HG02571 (cell line): ENCODE measurements around the gene RPS8.
"Not testable (repeated sequence)": the region's sequence is repeated elsewhere in the genome, so short reads cannot be mapped to it uniquely, and the experiment has no call there.

Experiments used
- ATAC-seq: cut with Tn5 transposase; IDR thresholded peaks from one replicate; pipeline ENCODE4 v1.9.1; 2021; ENCODE audit warnings: mild to moderate bottlenecking, moderate library complexity; ENCODE audit not compliant: unreplicated experiment

The RPS8 gene

GRCh38 chr1:44819196-44819607 lies 43.9 kb downstream of the RPS8 start:
- ATAC-seq = peak; percentile 3

DNA sequence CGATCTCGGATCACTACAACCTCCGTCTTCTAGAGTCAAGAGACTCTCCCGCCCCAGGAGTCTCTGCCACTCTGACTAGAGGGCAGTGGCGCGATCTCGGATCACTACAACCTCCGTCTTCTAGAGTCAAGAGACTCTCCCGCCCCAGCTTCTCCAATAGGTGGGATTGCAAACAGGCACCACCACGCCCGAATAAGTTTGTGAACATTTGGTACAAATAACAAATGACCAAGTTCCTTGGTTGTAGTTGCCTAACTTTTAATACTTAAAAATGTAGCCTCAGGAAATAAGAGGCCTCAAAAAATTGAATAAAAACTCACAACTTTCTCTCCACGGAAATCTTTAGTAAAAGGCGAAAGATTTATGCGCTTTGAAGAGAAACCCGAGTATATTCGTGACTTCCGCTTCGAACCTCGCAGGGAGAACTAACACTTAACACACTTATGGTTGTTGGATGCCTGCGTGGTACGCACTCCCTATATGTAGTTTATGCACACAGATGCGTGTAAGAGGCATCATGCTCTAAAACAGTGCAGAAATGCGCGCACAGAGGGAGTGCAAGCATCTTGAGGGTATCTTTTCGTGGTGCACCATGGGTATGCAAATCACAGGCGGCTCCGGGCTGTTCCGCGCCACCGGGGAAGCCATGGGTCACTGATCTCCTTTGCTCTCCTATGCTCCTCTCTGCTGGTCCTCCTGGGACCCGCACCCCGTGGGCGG lies 44.4 kb downstream of the RPS8 start:
- peak; percentile 76 for ATAC-seq

DNA sequence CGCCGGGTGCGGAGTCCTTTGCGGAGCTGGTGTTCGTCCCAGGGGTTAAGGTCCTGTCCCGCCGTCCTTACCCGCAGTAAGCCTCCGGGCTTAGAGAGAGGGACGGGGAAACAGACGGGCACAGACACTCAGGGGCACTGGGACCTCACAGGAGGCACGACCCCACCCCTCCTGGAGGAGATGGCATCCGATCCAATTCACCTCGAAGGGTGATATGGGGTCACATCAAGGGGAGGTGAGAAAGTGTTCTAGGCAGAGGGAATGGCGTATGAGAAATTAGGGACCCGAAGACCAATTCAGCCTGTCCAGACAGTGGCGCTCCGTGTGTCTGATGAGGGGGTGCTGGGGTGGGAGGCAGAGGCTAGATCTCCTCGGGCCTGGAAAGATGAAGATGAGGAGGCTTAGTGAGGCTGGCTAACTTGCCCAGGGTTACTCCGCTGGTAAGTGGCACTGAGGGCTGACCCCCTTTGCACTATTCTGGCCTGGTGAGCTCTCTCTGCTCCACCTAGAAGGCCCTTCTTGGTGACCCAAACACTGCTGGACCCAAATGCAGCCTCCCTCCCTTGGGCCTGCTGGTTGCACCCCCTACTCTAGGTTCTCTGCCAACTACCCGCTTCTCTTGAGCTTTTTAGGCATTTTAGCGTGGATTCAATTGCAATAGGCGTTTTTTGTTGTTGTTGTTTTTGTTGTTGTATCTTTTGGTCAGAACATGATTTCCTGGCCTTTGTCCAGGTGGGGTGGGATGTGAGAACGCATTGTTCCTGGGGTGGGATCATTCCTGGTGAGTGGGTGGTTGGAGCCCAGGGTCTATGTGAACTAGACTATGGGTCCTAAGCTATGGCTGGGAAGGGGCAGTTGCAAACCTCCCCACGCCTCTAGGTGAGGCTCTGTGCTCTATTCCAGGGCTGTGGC lies 45.2 kb downstream of the RPS8 start:
- ATAC-seq = no peak

- ATAC-seq = no peak
These were observed 45.9 kb downstream of the RPS8 start for GRCh38 chr1:44821240-44821715.

GRCh38 chr1:44822131-44822701 lies 46.9 kb downstream of the RPS8 start:
- no peak for ATAC-seq

DNA sequence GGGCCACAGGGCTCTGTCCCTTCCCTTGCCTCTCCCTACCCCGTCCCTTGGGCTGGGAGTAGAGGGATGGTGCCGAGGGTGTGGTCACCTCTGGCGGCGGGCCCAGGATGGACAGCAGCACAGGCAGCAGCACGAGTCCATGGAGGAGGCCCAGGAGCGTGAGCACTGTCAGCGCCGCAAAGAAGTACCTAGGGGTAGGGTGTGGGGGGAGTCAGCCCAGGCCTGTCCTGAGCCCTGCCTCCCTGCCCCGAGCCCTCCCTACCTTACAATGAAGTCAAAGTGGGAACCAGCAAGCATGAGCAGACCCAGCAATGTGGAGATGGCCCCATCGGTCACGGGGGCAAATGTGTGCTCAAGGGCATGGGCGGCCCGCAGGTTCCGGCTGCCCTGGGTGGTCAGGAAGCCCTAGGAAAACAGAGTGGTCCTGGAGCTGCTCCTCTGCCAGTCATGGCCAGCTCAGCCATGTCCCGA lies 47.7 kb downstream of the RPS8 start:
- no peak for ATAC-seq

- not testable (repeated sequence) for ATAC-seq
These were observed 49.1 kb downstream of the RPS8 start for GRCh38 chr1:44824392-44824791.

- no peak for ATAC-seq
These were observed 51.2 kb downstream of the RPS8 start for GRCh38 chr1:44826375-44827196.

DNA sequence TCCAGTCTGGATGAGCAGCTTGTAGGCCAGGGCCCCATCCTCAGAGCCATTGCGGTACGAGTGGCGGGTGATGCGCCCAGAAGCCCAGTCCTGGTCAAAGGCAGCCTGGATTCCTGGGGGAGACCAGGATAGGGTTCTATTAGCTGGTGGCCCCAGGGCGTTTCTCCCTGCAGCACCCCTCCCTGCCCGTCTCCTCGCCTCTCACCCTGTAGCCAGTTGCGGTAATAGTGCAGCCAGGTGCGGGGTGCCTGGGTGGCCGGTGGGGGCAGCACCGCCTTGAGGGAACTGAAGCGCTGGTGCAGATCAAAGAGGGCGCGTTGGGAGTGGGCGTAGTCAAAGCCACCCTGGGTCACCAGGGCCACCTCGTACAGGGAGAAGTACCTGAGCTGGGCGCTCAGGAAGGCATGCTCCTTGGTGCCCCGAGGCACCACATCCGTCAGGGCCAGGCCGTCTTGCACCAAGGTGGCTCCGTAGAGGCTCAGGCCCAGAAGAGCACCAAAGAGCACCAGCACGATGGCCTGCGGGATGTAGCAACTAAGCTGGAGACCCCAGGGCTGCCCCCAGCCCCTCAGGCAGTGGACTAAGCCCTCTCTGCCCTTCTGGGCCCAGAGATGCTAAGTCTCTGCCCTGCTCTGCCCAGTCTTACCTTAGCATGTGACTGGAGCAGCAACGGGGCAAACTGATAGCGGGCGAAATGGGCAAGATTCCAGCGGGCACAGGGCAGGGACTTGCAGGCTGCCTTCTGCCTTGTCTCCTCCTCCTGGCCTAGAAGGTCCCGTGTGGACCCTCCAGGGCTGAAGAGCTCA lies 52.1 kb downstream of the RPS8 start:
- no peak for ATAC-seq

GRCh38 chr1:44828003-44828651 lies 52.8 kb downstream of the RPS8 start:
- ATAC-seq = no peak
